ENCODE measurements around the gene CTIF.
A peak's percentile ranks its signal among the peaks of the same experiment; 100 is the strongest.

Gene CTIF

DNA sequence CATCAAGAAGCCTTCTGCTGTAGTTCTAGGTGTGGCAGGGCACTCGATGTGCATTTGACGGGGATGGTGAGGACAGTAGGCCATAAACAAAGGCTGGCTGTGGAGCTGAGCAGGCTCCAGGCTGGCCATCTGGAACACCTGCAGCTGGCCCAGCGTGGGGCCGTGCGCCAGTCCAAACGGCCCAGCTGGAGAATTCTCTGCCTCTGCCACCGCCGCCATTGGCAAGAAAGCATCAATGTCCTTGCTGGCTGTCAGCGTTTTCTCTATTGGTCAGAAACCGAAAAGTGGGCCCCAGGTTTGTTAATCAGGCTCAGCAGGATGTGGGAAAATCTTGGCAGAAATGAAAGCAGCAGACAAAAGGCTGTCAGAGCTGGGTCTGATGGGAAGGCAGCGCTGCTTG lies 24.0 kb upstream of the CTIF start:
- Histone ChIP-seq H3K27me3 (ENCODE audit: insufficient read depth, poor library complexity, severe bottlenecking) (no peaks in the 10 kb centered on the region), H3K4me3 (ENCODE audit: severe bottlenecking) (no peak overlapping the region), H3K27ac (ENCODE audit: poor library complexity, severe bottlenecking) (no peak overlapping the region), H3K4me1 (ENCODE audit: insufficient read depth, poor library complexity, severe bottlenecking) (peaks cover 8% of the 10 kb centered on the region), H3K36me3 (ENCODE audit: low read depth) (no peaks in the 10 kb centered on the region), H3K9me3 (ENCODE audit: severe bottlenecking) (no peaks in the 10 kb centered on the region)
- DNase-seq (ENCODE audit: low spot score) (no peak), ATAC-seq (ENCODE audit: low read depth) (no peak)
- TF ChIP-seq, protein P1, sequence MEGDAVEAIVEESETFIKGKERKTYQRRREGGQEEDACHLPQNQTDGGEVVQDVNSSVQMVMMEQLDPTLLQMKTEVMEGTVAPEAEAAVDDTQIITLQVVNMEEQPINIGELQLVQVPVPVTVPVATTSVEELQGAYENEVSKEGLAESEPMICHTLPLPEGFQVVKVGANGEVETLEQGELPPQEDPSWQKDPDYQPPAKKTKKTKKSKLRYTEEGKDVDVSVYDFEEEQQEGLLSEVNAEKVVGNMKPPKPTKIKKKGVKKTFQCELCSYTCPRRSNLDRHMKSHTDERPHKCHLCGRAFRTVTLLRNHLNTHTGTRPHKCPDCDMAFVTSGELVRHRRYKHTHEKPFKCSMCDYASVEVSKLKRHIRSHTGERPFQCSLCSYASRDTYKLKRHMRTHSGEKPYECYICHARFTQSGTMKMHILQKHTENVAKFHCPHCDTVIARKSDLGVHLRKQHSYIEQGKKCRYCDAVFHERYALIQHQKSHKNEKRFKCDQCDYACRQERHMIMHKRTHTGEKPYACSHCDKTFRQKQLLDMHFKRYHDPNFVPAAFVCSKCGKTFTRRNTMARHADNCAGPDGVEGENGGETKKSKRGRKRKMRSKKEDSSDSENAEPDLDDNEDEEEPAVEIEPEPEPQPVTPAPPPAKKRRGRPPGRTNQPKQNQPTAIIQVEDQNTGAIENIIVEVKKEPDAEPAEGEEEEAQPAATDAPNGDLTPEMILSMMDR (IDR thresholded peaks at IDR 0.05; ENCODE audit: poor library complexity, severe bottlenecking) = no peak

DNA sequence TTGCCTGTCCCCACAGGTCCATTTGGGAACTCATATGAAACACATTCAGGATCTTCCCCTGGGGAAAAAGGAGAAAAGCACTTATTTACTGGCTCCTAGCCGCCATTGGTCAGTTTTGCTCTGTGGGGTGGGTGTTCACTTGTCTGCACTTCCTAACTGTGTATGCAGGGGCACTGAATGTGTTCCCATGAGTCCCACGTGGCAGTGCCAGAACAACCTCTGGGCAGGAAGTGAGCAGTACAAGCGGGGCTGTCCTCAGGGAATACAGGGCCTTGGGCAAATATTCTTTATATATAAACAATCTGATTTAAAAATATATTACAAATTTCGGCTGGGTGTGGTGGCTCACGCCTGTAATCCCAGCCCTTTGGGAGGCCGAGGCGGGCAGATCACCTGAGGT lies 21.8 kb upstream of the CTIF start:
- peaks cover 11% of the 10 kb centered on the region for H3K4me1 ChIP-seq (ENCODE audit: insufficient read depth, poor library complexity, severe bottlenecking)
- no peak overlapping the region for H3K27ac ChIP-seq (ENCODE audit: poor library complexity, severe bottlenecking)
- H3K9me3 ChIP-seq (ENCODE audit: severe bottlenecking) = no peaks in the 10 kb centered on the region
- TF ChIP-seq, protein P1 (IDR thresholded peaks at IDR 0.05; ENCODE audit: poor library complexity, severe bottlenecking) = no peak
- no peaks in the 10 kb centered on the region for H3K36me3 ChIP-seq (ENCODE audit: low read depth)
- H3K27me3 ChIP-seq (ENCODE audit: insufficient read depth, poor library complexity, severe bottlenecking) = no peaks in the 10 kb centered on the region
- no peak for ATAC-seq (ENCODE audit: low read depth)
- no peak for DNase-seq (ENCODE audit: low spot score)
- no peak overlapping the region for H3K4me3 ChIP-seq (ENCODE audit: severe bottlenecking)

DNA sequence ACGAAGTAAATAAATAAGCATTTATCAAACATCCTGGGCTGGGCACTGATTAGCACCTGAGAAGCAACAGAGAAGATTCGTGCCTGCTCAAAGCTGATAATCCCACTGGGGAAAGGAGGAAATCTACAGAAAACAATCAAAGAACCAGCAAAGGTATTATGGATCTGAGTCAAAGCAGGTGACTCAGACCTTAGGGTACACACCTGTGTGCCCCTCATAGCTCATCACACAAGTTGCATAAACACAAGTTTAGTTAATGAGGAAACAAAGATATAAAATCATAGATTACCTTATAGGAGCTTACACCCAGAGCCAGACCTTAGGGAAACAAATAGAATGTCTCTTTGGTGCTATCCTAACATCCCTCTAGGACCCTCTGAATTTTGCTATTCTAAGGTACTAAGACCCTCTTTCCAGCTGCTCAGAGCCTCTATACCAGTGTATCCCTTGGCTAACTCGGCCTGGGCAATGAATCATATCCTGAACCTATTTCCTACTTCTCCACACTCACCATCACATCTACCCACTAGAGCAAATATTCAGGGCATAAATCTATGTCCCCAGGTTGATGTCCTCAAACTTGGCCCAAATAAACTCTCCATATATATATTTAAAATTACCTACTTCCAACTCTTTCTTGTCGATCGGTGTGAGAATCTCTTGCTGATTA lies 19.3 kb upstream of the CTIF start:
- ATAC-seq (ENCODE audit: low read depth) (peak; percentile 65; the same call in 2 of the 3 replicates), DNase-seq (ENCODE audit: low spot score) (no peak)
- TF ChIP-seq, protein P1 (IDR thresholded peaks at IDR 0.05; ENCODE audit: poor library complexity, severe bottlenecking) = no peak
- Histone ChIP-seq H3K27me3 (ENCODE audit: insufficient read depth, poor library complexity, severe bottlenecking) (no peaks in the 10 kb centered on the region), H3K36me3 (ENCODE audit: low read depth) (no peaks in the 10 kb centered on the region), H3K9me3 (ENCODE audit: severe bottlenecking) (no peaks in the 10 kb centered on the region), H3K4me1 (ENCODE audit: insufficient read depth, poor library complexity, severe bottlenecking) (peaks cover 11% of the 10 kb centered on the region), H3K4me3 (ENCODE audit: severe bottlenecking) (no peak overlapping the region), H3K27ac (ENCODE audit: poor library complexity, severe bottlenecking) (peak overlapping the region; percentile 30)

DNA sequence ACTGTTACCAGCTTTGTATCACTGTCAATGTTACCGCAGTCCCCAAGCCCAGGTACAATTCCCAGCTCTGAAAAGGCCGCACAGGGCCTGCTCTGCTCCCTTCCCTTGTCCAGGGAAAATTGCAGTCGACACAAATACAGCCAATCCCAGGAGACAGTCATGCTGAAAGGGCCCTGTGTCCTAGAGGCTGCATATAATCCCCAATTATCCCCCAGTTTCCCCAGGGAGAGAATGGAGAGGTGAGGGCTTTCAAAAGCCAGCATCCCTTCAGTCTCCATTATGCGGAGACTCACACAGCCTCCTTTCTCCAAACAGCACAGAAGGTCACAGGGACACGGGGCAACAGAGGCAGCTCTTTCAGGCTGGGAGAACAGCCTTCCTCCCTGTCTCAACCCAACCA lies 17.1 kb upstream of the CTIF start:
- TF ChIP-seq, protein P1 (IDR thresholded peaks at IDR 0.05; ENCODE audit: poor library complexity, severe bottlenecking) = no peak
- Histone ChIP-seq H3K4me3 (ENCODE audit: severe bottlenecking) (no peak overlapping the region), H3K27ac (ENCODE audit: poor library complexity, severe bottlenecking) (no peak overlapping the region), H3K36me3 (ENCODE audit: low read depth) (no peaks in the 10 kb centered on the region), H3K27me3 (ENCODE audit: insufficient read depth, poor library complexity, severe bottlenecking) (no peaks in the 10 kb centered on the region), H3K4me1 (ENCODE audit: insufficient read depth, poor library complexity, severe bottlenecking) (peaks cover 11% of the 10 kb centered on the region), H3K9me3 (ENCODE audit: severe bottlenecking) (no peaks in the 10 kb centered on the region)
- DNase-seq (ENCODE audit: low spot score) = no peak
- ATAC-seq (ENCODE audit: low read depth) = no peak

DNA sequence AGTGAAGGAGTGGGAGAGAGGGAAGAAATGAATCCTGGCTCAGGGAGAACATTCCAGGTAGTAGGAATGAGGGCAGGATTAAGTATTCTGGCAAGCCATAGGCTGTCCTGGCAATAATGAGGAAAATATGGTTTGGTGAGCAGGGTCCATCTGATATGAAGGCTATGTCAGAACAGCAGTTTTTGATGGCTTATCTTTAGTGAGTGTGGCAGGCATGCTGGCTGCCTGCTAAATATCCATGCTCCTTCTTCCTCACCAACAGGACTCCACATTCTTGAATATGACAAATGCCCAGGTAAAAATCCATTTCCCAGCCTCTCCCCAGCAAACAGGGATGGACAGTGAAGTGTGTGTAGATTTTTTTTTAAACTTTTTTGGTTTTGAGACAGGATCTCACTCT lies 13.2 kb upstream of the CTIF start:
- DNase-seq (ENCODE audit: low spot score) = no peak
- TF ChIP-seq, protein P1 (IDR thresholded peaks at IDR 0.05; ENCODE audit: poor library complexity, severe bottlenecking) = no peak
- Histone ChIP-seq H3K4me1 (ENCODE audit: insufficient read depth, poor library complexity, severe bottlenecking) (peaks cover 9% of the 10 kb centered on the region), H3K4me3 (ENCODE audit: severe bottlenecking) (no peak overlapping the region), H3K27me3 (ENCODE audit: insufficient read depth, poor library complexity, severe bottlenecking) (no peaks in the 10 kb centered on the region), H3K27ac (ENCODE audit: poor library complexity, severe bottlenecking) (no peak overlapping the region), H3K9me3 (ENCODE audit: severe bottlenecking) (no peaks in the 10 kb centered on the region), H3K36me3 (ENCODE audit: low read depth) (no peaks in the 10 kb centered on the region)
- ATAC-seq (ENCODE audit: low read depth) = no peak
